Ascending aorta (tissue), 2 donors: ENCODE data around the gene SHISAL1. TPM values are rescaled to one million over a fixed set of nuclear protein-coding genes. Genes with fewer than 3 reads are reported as not detected.

ENCODE experiments used
- DNase-seq, 2 donors: peaks; one replicate each; pipeline ENCODE4 v3.0.0-alpha.2; 2019; ENCODE audit warnings: low spot score in 2 of 2
- H3K27ac ChIP-seq, 2 donors: fragments of 200-600 bp; sonication (generic); one replicate each; pipeline ENCODE4 v1.5.1; 2016 to 2017; ENCODE audit warnings: mild to moderate bottlenecking in 1 of 2
- H3K27me3 ChIP-seq: fragments of 200-600 bp; sonication (generic); one replicate; pipeline ENCODE4 v1.5.1; 2017
- H3K36me3 ChIP-seq, 2 donors: fragments of 200-600 bp; sonication (generic); one replicate each; pipeline ENCODE4 v1.5.1; 2016
- H3K4me1 ChIP-seq, 2 donors: fragments of 200-600 bp; sonication (generic); one replicate each; pipeline ENCODE4 v1.5.1; 2016 to 2017; ENCODE audit warnings: mild to moderate bottlenecking in 1 of 2
- H3K4me3 ChIP-seq, 2 donors: fragments of 200-600 bp; sonication (generic); one replicate each; pipeline ENCODE4 v1.5.1; 2016 to 2017; ENCODE audit warnings: mild to moderate bottlenecking in 1 of 2
- H3K9me3 ChIP-seq, 2 donors: fragments of 200-600 bp; sonication (generic); one replicate each; pipeline ENCODE4 v1.5.1; 2016
- intact Hi-C: fragments of 100-400 bp; cut with DNase I; formaldehyde crosslinking; loops from one replicate; pipeline ENCODE4 v1.15.1; 2023
- total RNA-seq: library from RNA; depleted of rRNA; stranded (reverse); fragments of >200 nt; gene quantifications from one replicate; pipeline ENCODE4 v1.1.0, GENCODE V29; 2016
- TF ChIP-seq, protein P1 (sequence below), 3 experiments: fragments of 200-600 bp in 2 of 3; fragments of 450-650 bp in 1 of 3; sonication (generic) in 2 of 3; IDR thresholded peaks; one replicate each; pipeline ENCODE4 v1.5.1; 2016 to 2019; ENCODE audit warnings: antibody characterized with exemption in 3 of 3, mild to moderate bottlenecking in 1 of 3, moderate library complexity in 1 of 3

The SHISAL1 gene
- total RNA-seq, 1 donor from 2014 or later: 1.6 TPM

DNA sequence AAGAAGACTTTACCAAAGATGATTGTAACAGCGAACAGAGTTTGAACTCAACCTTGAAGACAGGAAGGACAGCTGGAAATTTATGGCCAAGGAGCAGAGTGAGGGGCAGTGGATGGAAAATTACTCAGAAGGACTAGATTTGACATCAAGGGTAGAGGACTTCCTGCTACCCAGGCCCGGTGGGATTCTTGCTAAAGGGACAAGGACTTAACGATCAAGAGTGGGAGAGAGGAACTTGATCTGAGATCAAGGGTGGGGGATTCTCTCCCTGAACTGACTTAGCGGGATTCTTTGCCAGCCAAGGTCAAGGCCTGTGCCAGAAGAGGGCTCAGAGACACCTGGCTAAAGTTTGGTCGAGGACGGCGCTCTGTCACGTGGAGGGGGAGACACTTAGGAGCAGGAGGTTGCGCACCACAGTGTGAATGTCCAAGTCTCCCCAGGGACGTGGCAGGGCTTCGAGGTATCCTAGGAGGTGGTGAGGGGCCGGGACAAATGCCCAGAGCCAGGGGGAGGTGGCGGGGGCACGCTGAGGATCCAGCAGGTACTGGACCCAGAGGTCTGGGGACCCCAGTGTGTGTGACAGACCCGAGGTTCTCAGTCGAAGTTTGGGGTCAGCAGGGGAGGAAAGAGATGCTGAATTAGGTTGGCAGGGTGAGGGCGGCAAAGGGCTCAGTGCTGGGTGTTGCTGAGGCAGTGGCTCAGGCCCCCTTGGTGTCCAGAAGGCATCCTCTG lies 46.1 kb upstream of the SHISAL1 start:
- peak overlapping the region in 1 of 2 donors; percentile 89 for H3K27ac ChIP-seq
- H3K27me3 ChIP-seq: no peaks in the 10 kb centered on the region
- peaks cover 18 to 51% of the 10 kb centered on the region in 2 donors for H3K4me1 ChIP-seq
- DNase-seq: no peak
- H3K4me3 ChIP-seq: no peak overlapping the region
- TF ChIP-seq, protein P1, sequence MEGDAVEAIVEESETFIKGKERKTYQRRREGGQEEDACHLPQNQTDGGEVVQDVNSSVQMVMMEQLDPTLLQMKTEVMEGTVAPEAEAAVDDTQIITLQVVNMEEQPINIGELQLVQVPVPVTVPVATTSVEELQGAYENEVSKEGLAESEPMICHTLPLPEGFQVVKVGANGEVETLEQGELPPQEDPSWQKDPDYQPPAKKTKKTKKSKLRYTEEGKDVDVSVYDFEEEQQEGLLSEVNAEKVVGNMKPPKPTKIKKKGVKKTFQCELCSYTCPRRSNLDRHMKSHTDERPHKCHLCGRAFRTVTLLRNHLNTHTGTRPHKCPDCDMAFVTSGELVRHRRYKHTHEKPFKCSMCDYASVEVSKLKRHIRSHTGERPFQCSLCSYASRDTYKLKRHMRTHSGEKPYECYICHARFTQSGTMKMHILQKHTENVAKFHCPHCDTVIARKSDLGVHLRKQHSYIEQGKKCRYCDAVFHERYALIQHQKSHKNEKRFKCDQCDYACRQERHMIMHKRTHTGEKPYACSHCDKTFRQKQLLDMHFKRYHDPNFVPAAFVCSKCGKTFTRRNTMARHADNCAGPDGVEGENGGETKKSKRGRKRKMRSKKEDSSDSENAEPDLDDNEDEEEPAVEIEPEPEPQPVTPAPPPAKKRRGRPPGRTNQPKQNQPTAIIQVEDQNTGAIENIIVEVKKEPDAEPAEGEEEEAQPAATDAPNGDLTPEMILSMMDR (IDR thresholded peaks at IDR 0.05): no peak
- intact Hi-C loops: no loop called here
- no peaks in the 10 kb centered on the region for H3K36me3 ChIP-seq
- H3K9me3 ChIP-seq: no peaks in the 10 kb centered on the region

DNA sequence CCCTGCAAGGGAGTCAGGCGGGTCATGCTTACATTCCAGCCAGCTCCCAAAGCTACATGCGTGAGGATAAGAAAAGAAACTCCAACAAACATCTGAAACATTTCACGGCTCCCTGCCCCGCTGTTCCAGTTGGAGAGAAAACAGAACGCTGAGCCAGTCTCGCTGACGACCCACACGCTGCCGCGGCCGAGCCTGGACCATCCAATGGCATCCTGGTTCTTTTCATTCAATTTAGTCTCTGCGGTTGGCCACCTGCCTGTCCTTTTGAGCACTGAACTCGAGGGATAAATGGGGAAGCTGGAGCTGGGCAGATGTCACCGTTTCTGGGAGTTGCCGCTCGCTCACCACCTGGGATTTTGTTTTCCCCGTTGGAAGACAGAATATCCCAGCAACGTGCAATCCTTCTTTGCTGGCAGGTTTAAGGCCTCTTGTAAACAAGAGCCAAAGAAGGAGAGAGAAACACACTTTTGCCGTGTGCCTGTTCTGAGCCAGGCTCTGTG lies 45.3 kb upstream of the SHISAL1 start:
- TF ChIP-seq, protein P1 (IDR thresholded peaks at IDR 0.05): no peak
- H3K4me1 ChIP-seq: peaks cover 17 to 43% of the 10 kb centered on the region in 2 donors
- H3K4me3 ChIP-seq: no peak overlapping the region
- intact Hi-C loops: no loop called here
- no peaks in the 10 kb centered on the region for H3K9me3 ChIP-seq
- no peak for DNase-seq
- H3K36me3 ChIP-seq: no peaks in the 10 kb centered on the region
- no peaks in the 10 kb centered on the region for H3K27me3 ChIP-seq
- peak overlapping the region in 1 of 2 donors; percentile 89 for H3K27ac ChIP-seq

DNA sequence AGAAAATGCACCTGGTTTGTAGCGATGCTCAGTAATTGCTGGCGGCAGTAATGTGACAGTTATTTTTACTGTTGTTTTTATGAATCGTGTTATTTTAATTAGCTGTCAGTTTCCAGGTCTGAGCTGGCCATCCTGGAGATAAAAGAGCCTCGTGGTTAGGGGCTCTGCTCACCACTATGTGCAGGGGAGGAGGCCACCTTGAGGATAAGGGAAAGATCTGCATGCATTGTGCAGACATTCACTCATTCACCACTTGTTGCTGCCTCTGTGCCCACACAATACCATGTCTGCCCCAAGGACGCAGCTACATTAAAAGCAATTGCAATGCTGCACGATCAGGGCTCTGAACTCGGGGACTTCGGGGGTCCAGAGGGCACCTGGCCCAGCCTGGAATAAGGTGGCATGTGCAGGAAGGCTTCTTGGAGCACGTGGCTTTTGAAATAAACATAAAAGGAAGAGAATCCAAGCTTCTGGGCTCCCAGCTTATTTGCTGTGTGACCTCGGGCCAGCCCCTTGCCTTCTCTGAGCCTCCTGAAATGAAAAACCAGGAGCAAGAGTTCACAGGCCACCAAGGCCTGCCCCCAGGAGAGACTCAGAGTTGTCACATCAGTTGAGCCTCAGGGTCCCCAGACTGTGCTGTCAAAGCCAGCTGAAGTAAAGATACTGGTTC lies 44.7 kb upstream of the SHISAL1 start:
- intact Hi-C loops: no loop called here
- H3K4me3 ChIP-seq: no peak overlapping the region
- H3K36me3 ChIP-seq: no peaks in the 10 kb centered on the region
- no peaks in the 10 kb centered on the region for H3K27me3 ChIP-seq
- TF ChIP-seq, protein P1 (IDR thresholded peaks at IDR 0.05): no peak
- peaks cover 17 to 38% of the 10 kb centered on the region in 2 donors for H3K4me1 ChIP-seq
- no peaks in the 10 kb centered on the region for H3K9me3 ChIP-seq
- H3K27ac ChIP-seq: no peak overlapping the region
- DNase-seq: no peak

DNA sequence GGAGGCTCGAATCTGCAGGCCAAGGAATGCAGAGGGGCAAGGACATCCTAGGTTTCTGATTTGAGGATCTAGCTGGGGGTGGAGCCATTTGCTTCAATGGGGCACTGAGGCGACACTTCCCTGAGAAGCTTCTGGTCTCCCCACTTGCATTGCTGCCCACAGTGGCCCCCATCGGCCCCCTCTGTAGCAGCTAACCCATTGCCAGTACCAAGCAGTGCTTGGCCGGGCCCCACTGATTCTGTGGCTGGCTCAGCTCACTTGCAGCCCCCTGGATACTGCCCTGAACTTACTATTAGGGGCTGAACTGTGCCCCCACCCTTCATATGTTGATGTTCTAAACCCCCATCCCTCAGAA lies 42.9 kb upstream of the SHISAL1 start:
- Histone ChIP-seq H3K4me1 (peaks cover 11 to 30% of the 10 kb centered on the region in 2 donors), H3K27ac (no peak overlapping the region), H3K9me3 (no peaks in the 10 kb centered on the region), H3K27me3 (no peaks in the 10 kb centered on the region), H3K36me3 (no peaks in the 10 kb centered on the region), H3K4me3 (no peak overlapping the region)
- no peak for DNase-seq
- TF ChIP-seq, protein P1 (IDR thresholded peaks at IDR 0.05): no peak
- intact Hi-C loops: no loop called here

DNA sequence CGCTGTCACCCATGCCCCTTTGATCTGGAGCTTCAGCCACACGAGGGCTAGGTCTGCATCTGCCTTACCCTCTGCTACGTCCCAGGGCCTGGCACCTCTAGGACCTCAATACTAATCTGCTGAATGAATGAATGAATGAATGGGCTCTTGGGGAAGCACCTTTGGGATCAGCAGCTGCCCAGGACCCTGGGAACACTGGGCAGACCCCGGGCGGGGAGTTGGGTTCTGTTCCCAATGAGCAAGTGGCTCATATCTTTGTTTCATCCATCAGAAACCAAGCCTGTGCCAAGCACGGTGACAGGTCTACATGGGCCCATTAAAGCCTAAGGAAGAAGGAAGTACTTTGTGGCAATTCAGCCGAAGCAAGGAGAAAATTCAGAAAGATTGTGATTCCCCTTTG lies 41.5 kb upstream of the SHISAL1 start:
- H3K9me3 ChIP-seq: no peaks in the 10 kb centered on the region
- intact Hi-C loops: no loop called here
- DNase-seq: no peak
- no peaks in the 10 kb centered on the region for H3K27me3 ChIP-seq
- H3K4me3 ChIP-seq: no peak overlapping the region
- peaks cover under 1 to 17% of the 10 kb centered on the region in 2 donors for H3K4me1 ChIP-seq
- no peaks in the 10 kb centered on the region for H3K36me3 ChIP-seq
- no peak overlapping the region for H3K27ac ChIP-seq
- TF ChIP-seq, protein P1 (IDR thresholded peaks at IDR 0.05): no peak
